Measurements from ENCODE around the gene THSD1.

DNA sequence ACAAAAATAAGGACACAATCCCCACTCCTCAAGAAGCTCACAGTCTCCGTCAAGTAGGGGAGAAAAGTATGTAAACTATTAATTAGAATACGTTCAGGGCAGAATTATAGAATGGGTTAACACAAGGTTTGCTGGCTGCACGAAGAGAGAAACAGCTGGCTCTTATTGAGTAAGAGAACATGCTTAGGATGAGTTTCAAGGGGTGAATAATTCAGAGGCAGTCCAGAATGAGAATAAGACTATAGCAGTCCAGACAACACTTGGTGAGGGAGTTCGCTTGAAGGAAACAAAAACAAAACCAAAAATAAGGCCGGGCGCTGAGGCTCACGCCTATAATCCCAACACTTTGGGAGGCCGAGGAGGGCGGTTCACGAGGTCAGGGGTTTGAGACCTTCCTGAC lies 61.9 kb downstream of the THSD1 start:
- TF ChIP-seq, protein P1, sequence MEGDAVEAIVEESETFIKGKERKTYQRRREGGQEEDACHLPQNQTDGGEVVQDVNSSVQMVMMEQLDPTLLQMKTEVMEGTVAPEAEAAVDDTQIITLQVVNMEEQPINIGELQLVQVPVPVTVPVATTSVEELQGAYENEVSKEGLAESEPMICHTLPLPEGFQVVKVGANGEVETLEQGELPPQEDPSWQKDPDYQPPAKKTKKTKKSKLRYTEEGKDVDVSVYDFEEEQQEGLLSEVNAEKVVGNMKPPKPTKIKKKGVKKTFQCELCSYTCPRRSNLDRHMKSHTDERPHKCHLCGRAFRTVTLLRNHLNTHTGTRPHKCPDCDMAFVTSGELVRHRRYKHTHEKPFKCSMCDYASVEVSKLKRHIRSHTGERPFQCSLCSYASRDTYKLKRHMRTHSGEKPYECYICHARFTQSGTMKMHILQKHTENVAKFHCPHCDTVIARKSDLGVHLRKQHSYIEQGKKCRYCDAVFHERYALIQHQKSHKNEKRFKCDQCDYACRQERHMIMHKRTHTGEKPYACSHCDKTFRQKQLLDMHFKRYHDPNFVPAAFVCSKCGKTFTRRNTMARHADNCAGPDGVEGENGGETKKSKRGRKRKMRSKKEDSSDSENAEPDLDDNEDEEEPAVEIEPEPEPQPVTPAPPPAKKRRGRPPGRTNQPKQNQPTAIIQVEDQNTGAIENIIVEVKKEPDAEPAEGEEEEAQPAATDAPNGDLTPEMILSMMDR (IDR thresholded peaks at IDR 0.05), result no peak
- no peak for TF ChIP-seq ZFX (IDR thresholded peaks at IDR 0.05; ENCODE audit: borderline replicate concordance)
